ENCODE measurements around the gene VASH1.
A peak's percentile ranks its signal among the peaks of the same experiment; 100 is the strongest.

The VASH1 gene

GRCh38 chr14:76773188-76773885 lies 12.1 kb downstream of the VASH1 start:
- DNase-seq: no peak

- no peak for DNase-seq
Observed at GRCh38 chr14:76773956-76774820, 12.9 kb downstream of the VASH1 start.

- no peak for DNase-seq
Observed at GRCh38 chr14:76774821-76775694, 13.8 kb downstream of the VASH1 start.

- no peak for DNase-seq
Observed at GRCh38 chr14:76775695-76776427, 14.6 kb downstream of the VASH1 start.

GRCh38 chr14:76776428-76777251 lies 15.4 kb downstream of the VASH1 start:
- DNase-seq: no peak

- no peak for DNase-seq
Observed at GRCh38 chr14:76777721-76778120, 16.5 kb downstream of the VASH1 start.

GRCh38 chr14:76778546-76779215 lies 17.4 kb downstream of the VASH1 start:
- DNase-seq: no peak

- no peak for DNase-seq
Observed at GRCh38 chr14:76779221-76780057, 18.2 kb downstream of the VASH1 start.

- no peak for DNase-seq
Observed at GRCh38 chr14:76780058-76780345, 18.7 kb downstream of the VASH1 start.

GRCh38 chr14:76780360-76780759 lies 19.1 kb downstream of the VASH1 start:
- no peak for DNase-seq

- no peak for DNase-seq
Observed at GRCh38 chr14:76780875-76781647, 19.8 kb downstream of the VASH1 start.

- no peak for DNase-seq
Observed at GRCh38 chr14:76781648-76782051, 20.4 kb downstream of the VASH1 start.

- no peak for DNase-seq
Observed at GRCh38 chr14:76782115-76782884, 21.0 kb downstream of the VASH1 start.

GRCh38 chr14:76782885-76783566 lies 21.8 kb downstream of the VASH1 start:
- DNase-seq: no peak

GRCh38 chr14:76784266-76784874 lies 23.1 kb downstream of the VASH1 start:
- no peak for DNase-seq

- peak; percentile 73 for DNase-seq
Observed at GRCh38 chr14:76784881-76785280, 23.6 kb downstream of the VASH1 start.

GRCh38 chr14:76786601-76787000 lies 25.3 kb downstream of the VASH1 start:
- no peak for DNase-seq

GRCh38 chr14:76792422-76792821 lies 31.2 kb downstream of the VASH1 start:
- no peak for DNase-seq
